ENCODE data around the gene KDM7A. TPM values are rescaled to one million over a fixed set of nuclear protein-coding genes. Genes with fewer than 3 reads are reported as not detected.

Gene KDM7A
- total and polyA plus RNA-seq, 10 donors, result 2.5 to 41.5 (median 22.1) TPM

- TF ChIP-seq POLR2AphosphoS5 (IDR thresholded peaks at IDR 0.05) (no peak), CTCF (IDR thresholded peaks at IDR 0.05 in 8 of 11, conservative IDR thresholded peaks at IDR 0.05 in 3 of 11) (no peak), POLR2A (IDR thresholded peaks at IDR 0.05) (no peak)
- Histone ChIP-seq H3K27me3 (replicated peaks in 1 of 7) (no peaks in the 10 kb centered on the region), H3K9me3 (no peaks in the 10 kb centered on the region), H3K4me3 (no peak overlapping the region), H3K36me3 (peaks cover 8 to 100% (median 68%) of the 10 kb centered on the region in 6 donors), H3K27ac (no peak overlapping the region), H3K4me1 (peaks cover 0 to 18% (median 12%) of the 10 kb centered on the region in 6 donors)
- DNase-seq, result no peak
- 90 to 93% (median 92%) methylated on average over 12 of the region's 12 CpGs for whole genome bisulfite sequencing, 5 donors
- intact Hi-C loops (cut with DNase I; ENCODE audit: low total_unique reads), result no loop called here
Measured at GRCh38 chr7:140041659-140042385, 135.0 kb downstream of the KDM7A start.

- Histone ChIP-seq H3K27me3 (replicated peaks in 1 of 7) (no peaks in the 10 kb centered on the region), H3K4me3 (no peak overlapping the region), H3K9me3 (no peaks in the 10 kb centered on the region), H3K27ac (no peak overlapping the region), H3K36me3 (peaks cover 8 to 99% (median 65%) of the 10 kb centered on the region in 6 donors), H3K4me1 (peaks cover 0 to 30% (median 15%) of the 10 kb centered on the region in 6 donors)
- WGBS, 5 donors, result 95 to 98% (median 96%) methylated on average over 10 to 12 of the region's 12 CpGs
- no peak for DNase-seq
- intact Hi-C loops (cut with DNase I; ENCODE audit: low total_unique reads), result no loop called here
- TF ChIP-seq POLR2AphosphoS5 (IDR thresholded peaks at IDR 0.05) (no peak), CTCF (IDR thresholded peaks at IDR 0.05 in 8 of 11, conservative IDR thresholded peaks at IDR 0.05 in 3 of 11) (no peak), POLR2A (IDR thresholded peaks at IDR 0.05) (no peak)
Measured at GRCh38 chr7:140039896-140040295, 136.9 kb downstream of the KDM7A start.

- Histone ChIP-seq H3K9me3 (no peaks in the 10 kb centered on the region), H3K27me3 (replicated peaks in 1 of 7) (no peaks in the 10 kb centered on the region), H3K4me1 (peaks cover 0 to 30% (median 15%) of the 10 kb centered on the region in 6 donors), H3K4me3 (no peak overlapping the region), H3K36me3 (peaks cover 8 to 99% (median 68%) of the 10 kb centered on the region in 6 donors), H3K27ac (peak overlapping the region in 2 of 8 donors; percentile 19 to 36)
- TF ChIP-seq CTCF (IDR thresholded peaks at IDR 0.05 in 8 of 11, conservative IDR thresholded peaks at IDR 0.05 in 3 of 11), result no peak
- TF ChIP-seq POLR2AphosphoS5 (IDR thresholded peaks at IDR 0.05), result no peak
- no peak for TF ChIP-seq POLR2A (IDR thresholded peaks at IDR 0.05)
- intact Hi-C loops (cut with DNase I; ENCODE audit: low total_unique reads), result no loop called here
- WGBS, 5 donors, result 74 to 81% (median 77%) methylated on average over 7 of the region's 7 CpGs
- DNase-seq, result no peak
Measured at GRCh38 chr7:140039066-140039465, 137.7 kb downstream of the KDM7A start.

- no peak for TF ChIP-seq CTCF (IDR thresholded peaks at IDR 0.05 in 8 of 11, conservative IDR thresholded peaks at IDR 0.05 in 3 of 11)
- no peak for TF ChIP-seq POLR2A (IDR thresholded peaks at IDR 0.05)
- TF ChIP-seq POLR2AphosphoS5 (IDR thresholded peaks at IDR 0.05), result no peak
- intact Hi-C loops (cut with DNase I; ENCODE audit: low total_unique reads), result no loop called here
- Histone ChIP-seq H3K9me3 (no peaks in the 10 kb centered on the region), H3K27ac (peak overlapping the region in 2 of 8 donors; percentile 12 to 14), H3K4me3 (no peak overlapping the region), H3K4me1 (peaks cover 0 to 39% (median 15%) of the 10 kb centered on the region in 6 donors), H3K36me3 (peaks cover 7 to 99% (median 58%) of the 10 kb centered on the region in 6 donors), H3K27me3 (replicated peaks in 1 of 7) (no peaks in the 10 kb centered on the region)
- 37 to 43% (median 38%) methylated on average over 11 of the region's 11 CpGs for WGBS, 5 donors
- DNase-seq, result no peak
Measured at GRCh38 chr7:140036224-140036962, 140.4 kb downstream of the KDM7A start.

Data from spleen (tissue), 11 donors.